Gastrocnemius medialis (tissue), 4 donors: ENCODE data around the gene HERC2.

ENCODE experiments used
- CTCF ChIP-seq, 5 experiments: fragments of 450-650 bp in 3 of 5; fragments of 200-600 bp in 2 of 5; sonication (generic) in 2 of 5; IDR thresholded peaks in 4 of 5; conservative IDR thresholded peaks in 1 of 5; 1 replicate in 4 of 5; 2 replicates in 1 of 5; pipeline ENCODE4 v1.5.1; 2016 to 2019; ENCODE audit warnings: antibody characterized with exemption in 5 of 5, mild to moderate bottlenecking in 3 of 5, moderate library complexity in 3 of 5
- POLR2A ChIP-seq, 2 donors: fragments of 450-650 bp; IDR thresholded peaks; one replicate each; pipeline ENCODE4 v1.6.1; 2017; ENCODE audit warnings: antibody characterized with exemption in 2 of 2, mild to moderate bottlenecking in 2 of 2, moderate library complexity in 2 of 2

- no peak for TF ChIP-seq CTCF (IDR thresholded peaks at IDR 0.05 in 4 of 5, conservative IDR thresholded peaks at IDR 0.05 in 1 of 5)
- no peak for TF ChIP-seq POLR2A (IDR thresholded peaks at IDR 0.05)
Observed at GRCh38 chr15:28107904-28108275, 214.1 kb downstream of the HERC2 start.
